HG02642 (cell line): ENCODE data around the gene TMEM240.
A peak's percentile ranks its signal among the peaks of the same experiment; 100 is the strongest.
"Not testable (repeated sequence)": the region's sequence is repeated elsewhere in the genome, so short reads cannot be mapped to it uniquely, and the experiment has no call there.

Experiments used
- ATAC-seq: cut with Tn5 transposase; IDR thresholded peaks from one replicate; pipeline ENCODE4 v1.9.1; 2021; ENCODE audit warnings: mild to moderate bottlenecking; ENCODE audit not compliant: unreplicated experiment, poor library complexity

TMEM240 gene

GRCh38 chr1:1527092-1527816, 13.2 kb downstream of the TMEM240 start:
- ATAC-seq = no peak

- ATAC-seq = not testable (repeated sequence)
Measured at GRCh38 chr1:1526476-1526875, 13.9 kb downstream of the TMEM240 start.

DNA sequence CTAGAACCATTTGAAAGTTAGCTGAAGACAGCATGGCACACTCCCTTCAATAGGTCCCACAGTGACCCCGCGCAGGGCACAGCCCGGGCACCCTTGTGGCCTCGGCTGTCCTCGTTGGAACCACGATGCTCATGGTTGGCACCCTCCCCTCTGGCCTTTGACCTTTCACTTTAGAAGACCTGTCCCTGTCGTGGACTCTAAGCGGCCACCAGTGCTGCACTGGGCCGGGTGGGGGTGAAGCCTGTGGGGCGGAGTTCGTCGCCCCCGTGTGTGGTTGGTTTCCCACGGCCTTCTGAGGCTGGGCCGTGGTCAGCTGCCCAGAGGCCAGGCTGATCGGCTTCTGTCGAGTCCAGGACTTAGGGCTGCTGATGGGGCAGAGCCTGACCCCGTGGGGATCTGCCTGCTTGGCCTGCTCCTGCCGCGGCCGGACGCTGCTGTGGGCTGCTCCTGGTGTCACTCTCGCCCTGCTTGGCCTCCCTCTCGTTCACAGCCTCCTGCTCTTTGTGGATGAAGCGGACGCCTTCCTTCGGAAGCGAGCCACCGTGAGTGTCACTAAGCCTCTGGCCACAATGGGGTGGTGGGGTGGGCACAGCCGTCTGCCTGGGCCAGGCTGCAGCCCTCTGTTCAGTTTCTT, 15.6 kb downstream of the TMEM240 start:
- not testable (repeated sequence) for ATAC-seq

DNA sequence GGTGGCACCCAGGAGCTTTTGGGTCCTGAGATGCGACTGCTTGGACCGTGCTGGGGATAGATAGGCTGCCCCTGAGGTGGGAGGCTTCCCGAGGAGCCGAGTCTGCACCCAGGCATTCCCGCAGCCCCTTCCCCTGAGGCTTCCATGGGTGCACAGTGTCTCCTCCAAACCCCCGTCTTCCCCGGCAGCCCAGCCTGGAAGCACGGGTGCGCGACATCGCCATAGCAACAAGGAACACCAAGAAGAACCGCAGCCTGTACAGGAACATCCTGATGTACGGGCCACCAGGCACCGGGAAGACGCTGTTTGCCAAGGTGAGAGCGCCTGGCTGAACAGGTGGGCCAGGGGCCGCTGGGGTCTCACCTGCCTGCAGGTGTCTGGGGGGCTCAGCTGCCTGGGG, 16.8 kb downstream of the TMEM240 start:
- ATAC-seq = not testable (repeated sequence)

DNA sequence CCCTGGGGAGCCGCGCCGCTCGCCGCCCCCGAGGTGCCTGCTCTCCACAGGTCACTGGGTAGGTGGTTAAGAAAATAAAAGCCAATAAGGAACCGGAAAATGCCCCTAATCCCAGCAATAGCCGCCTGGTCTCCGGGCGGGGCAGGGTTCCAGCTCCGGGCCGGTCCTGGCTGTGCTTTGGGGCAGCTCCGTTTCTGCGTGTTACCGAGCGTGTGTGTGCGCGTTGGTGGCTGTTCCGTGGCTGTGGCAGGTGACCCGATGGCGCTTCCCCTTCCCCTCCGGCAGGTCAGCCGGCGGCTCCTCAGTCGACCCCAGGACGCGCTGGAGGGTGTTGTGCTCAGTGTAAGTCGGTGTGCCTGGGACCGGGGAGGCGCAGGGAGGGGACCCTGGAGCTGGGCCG, 17.2 kb downstream of the TMEM240 start:
- not testable (repeated sequence) for ATAC-seq

- ATAC-seq = not testable (repeated sequence)
Measured at GRCh38 chr1:1522536-1522935, 17.9 kb downstream of the TMEM240 start.

DNA sequence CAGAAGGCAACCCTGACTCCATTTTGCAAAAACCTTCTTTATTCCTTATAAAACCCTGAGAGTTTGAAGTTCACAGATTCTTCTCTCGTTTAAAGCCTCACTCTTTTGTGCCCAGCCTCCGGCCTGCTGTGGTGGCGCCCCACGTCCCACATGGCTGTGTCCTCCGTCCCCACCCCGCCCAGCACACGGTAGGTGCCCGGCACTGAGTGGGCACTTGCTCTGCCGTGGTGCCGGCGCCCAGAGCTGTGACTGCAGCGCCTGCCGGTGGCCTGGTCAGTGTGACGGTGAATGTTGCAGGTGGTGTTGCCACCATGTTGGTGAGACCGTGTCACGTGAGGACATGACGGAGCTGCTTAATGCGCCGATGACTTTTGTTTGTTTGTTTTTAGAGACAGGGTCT, 19.1 kb downstream of the TMEM240 start:
- no peak for ATAC-seq

DNA sequence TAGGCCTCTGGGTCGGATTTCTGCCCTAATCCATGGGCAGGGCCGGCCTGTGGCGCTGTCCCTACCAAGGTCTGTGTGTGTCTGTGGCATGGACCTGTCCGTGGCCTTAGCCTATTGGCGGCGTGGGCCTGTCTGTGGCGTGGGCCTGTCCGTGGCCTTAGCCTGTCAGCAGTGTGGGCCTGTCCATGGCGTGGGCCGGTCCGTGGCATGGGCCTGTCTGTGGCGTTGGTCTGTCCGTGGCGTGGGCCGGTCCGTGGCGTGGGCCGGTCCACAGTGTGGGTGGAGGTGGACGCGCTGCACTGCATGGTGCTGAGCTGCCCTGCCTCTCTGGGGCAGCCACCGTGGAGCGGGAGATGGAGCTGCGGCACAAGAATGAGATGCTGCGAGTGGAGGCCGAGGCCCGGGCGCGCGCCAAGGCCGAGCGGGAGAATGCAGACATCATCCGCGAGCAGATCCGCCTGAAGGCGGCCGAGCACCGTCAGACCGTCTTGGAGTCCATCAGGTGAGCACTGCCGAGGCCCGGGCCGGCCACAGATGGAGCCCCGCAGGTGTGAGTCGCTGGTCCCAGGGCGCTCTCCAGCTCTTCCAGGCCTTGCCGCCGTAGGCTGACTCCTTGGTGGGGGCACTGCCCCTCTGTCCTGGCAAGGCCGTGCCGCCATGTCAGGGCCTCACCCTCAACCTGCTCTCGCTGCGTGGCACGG, 20.5 kb downstream of the TMEM240 start:
- not testable (repeated sequence) for ATAC-seq

DNA sequence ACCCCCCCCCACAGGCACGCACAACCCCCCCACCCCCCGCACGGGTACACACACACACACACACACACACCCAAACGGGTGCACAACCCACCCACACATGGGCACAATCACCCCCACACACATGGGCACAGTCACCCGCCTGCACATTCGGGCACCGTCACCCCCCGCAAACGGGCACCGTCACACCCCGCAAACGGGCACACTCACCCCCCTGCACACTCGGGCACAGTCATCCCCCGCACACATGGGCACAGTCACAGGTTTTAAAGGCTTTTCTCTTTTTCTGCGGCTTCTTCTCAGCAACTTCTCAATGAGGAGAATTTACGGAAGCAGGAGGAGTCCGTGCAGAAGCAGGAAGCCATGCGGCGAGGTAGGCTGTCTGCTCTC, 21.8 kb downstream of the TMEM240 start:
- not testable (repeated sequence) for ATAC-seq

- no peak for ATAC-seq
Measured at GRCh38 chr1:1517973-1518620, 22.3 kb downstream of the TMEM240 start.

DNA sequence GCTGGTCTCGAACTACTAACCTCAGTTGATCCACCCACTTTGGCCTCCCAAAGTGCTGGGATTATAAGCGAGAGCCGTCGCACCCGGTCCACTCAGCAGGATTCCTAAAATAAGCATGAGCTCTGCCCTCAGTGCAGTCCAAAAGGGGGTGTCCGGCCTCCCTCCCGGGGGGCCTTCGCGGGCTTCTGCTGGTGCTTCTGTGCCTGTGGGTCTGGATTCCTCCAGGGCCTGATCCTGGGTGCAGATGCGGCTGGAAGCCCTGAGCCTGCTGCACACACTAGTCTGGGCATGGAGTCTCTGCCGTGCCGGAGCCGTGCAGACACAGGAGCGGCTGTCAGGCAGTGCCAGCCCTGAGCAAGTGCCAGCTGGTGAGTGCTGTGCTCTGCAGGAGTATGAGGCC, 23.5 kb downstream of the TMEM240 start:
- ATAC-seq = not testable (repeated sequence)

- ATAC-seq = not testable (repeated sequence)
Measured at GRCh38 chr1:1514376-1514775, 26.0 kb downstream of the TMEM240 start.

DNA sequence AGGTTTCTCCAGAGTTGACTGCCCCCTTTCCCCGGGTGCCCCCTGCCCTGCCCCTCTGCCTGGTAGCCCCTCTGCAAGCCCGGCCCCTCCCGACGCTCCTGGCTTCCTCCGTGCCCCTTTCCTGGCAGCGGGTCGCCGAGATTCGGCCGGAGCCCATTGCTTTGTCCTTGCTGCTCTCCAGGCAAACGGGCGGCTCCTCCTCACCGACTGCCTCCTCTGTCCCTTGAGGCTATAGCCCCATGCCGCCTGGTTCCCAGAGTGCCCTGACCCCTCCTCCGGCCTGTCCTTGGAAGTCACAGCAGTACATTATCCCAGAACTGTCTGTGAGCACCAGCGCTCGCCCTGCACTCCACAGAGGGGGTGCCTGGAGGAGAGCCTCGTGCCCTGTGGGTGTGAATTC, 26.7 kb downstream of the TMEM240 start:
- ATAC-seq = not testable (repeated sequence)

DNA sequence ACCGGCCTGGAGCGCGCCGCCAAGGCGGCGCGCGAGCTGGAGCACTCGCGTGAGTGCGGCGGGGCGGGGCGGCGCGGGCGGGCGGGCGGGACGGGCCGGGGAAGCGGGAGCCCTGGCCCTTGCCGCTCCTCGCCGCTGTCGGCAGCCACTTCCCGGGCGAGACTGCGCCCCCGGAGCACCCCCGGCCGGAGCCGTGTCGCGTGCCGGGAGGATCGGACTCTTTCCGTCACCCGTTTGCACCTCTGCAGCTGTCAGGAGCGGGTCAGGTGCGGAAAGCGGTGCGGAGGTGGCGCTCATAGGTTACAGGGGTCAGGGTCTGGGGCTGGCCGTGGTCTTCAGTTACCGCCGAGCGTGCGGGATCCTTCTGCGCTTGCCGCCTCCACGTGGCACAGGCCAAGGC, 28.0 kb downstream of the TMEM240 start:
- peak; percentile 13 for ATAC-seq

DNA sequence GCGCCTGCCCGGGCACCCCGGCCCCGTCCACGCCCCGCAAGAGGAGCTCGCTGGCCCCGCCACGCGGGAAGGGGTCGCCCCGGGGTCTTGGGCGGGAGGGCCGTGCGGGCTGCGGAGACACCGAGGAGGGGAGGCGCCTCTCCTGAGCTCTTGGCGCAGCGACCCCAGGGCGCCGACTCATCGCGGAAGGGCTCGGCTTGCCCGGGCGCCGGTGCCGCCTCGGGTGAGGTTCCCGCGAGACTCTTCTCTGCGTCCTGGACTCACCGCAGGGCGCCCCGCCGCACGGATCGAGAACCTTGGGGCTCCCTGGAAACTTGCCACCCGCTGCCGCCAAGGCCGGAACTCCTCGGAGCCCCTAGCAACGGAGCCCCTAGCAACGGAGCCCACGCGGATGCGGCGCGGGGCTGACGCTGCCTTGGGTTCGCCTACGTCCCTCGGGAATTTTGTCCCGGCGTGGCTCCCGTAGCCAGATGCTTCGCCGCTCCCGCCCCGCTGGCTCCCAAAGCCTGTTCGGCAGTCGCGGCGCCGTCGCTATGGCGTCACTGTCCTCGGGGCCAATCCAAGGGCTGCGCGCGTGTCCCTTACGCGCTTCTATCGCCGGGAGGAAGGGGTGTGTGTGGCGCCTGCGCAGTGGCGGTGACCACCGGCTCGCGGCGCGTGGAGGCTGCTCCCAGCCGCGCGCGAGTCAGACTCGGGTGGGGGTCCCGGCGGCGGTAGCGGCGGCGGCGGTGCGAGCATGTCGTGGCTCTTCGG, 28.7 kb downstream of the TMEM240 start, which contains the start of gene ATAD3A:
TSS of gene ATAD3A (plus strand) at position 630 of the 753 bp plus-strand sequence. CDS start at position 737, 107 bp downstream.
- ATAC-seq = peak; percentile 88

DNA sequence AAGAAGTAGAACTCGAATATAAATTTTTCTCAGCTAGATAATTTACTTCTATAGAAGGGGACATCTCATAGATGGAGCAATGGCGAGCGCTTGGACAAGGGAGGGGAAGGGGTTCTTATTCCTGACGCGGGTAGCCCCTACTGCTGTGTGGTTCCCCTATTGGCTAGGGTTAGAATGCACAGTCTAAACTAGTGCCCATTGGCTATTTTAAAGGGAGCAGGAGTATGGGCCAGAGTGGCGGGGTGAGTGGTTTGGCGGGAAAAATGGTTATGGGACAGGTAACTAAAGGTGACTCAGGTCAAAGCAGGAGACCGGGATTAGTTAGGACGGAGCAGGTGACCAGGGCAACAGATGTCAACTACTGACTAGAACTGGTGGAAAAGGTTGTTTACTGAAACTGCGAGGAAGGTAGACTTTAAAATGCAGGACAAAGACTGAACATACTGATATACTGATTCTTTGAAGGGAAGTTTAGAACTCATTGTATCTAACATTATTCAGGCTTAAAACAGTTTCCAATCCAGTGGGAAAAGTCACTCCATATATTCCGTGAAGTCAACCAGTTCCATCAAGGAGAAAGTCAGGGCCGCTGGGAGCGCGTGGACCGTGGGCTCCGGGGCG, 29.4 kb downstream of the TMEM240 start:
- ATAC-seq = no peak

DNA sequence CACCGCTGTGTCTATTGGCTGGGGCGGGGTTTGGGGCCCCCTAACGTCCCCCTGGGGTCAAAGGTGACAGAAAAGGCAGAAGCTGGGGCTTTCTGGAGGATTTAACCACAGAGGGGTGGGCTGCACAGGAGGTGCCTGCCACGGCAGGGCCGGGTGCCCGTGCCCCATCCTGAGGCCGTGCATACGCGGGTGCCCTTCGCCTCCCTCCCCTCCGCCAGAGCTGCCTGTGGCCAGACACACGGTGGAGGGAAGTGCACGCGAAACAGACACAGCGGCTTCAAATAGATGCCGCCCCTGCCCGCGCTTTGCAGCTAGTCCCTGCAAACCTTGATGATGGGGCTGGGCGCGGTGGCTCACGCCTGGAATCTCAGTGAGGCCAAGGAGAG, 31.0 kb downstream of the TMEM240 start:
- not testable (repeated sequence) for ATAC-seq

DNA sequence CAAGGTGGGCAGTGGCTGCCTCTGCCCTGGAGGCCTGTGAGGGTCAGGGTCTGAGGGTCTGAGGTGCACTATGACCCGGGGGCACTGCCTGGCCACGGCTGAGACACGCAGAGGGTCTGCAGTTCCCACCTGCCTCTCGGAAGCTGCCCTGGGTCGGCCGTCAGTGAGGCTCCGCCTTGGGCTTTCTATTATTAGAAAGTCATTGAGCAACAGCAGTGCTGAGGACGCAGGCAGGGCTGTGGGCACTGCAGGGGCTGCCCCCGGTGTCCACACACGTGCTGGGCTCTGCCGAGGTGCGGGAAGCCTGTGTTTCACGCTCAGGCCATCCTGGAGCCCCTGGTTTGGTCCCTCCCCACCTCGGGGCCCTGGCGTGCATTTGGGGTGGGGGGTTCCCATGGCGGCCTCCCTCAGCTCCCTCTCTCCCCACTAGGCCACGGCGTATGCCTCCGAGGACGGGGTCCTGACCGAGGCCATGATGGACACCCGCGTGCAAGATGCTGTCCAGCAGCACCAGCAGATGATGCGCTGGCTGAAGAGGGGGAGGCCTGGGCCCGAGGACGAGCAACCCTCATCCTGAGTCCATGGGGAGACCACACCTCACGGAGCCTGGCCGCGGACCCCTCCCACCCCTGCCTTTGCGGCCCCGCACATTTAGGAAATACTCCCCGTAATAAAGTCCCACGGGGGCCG, 31.5 kb downstream of the TMEM240 start:
- not testable (repeated sequence) for ATAC-seq

DNA sequence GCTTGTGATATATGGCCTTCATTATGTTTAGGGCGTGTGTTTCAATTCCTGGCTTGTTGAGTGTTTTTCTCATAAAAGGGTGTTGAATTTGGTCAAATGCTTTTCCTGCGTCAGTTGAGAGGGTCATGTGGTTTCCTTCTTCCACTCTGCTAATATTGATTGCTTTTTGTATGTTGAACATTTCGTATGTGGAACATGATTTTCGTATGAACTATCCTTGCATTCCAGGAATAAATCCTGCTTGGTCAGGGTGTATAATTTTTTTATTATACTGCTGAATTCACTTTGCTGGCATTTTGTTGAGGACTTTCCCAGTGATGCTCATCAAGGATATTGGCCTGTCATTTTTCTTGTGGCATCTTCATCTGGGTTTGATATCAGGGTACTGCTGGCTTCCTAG, 33.1 kb downstream of the TMEM240 start:
- ATAC-seq = no peak
